Ectodermal cell (in vitro differentiated cells): ENCODE measurements around the gene CRNN.

Experiments
- H3K27ac ChIP-seq: 2 replicates; pipeline ENCODE4 v1.7.0; 2013; ENCODE audit warnings: mild to moderate bottlenecking, low read depth, low read length; ENCODE audit not compliant: insufficient read depth, poor library complexity, severe bottlenecking
- H3K27me3 ChIP-seq: 2 replicates; pipeline ENCODE4 v1.7.0; 2013; ENCODE audit warnings: mild to moderate bottlenecking, low read length; ENCODE audit not compliant: insufficient read depth, control insufficient read depth, poor library complexity, severe bottlenecking
- H3K36me3 ChIP-seq: one replicate; pipeline ENCODE4 v1.7.0; 2013; ENCODE audit warnings: low read length; ENCODE audit not compliant: control insufficient read depth, insufficient read depth
- H3K4me1 ChIP-seq: one replicate; pipeline ENCODE4 v1.7.0; 2013; ENCODE audit warnings: low read length; ENCODE audit not compliant: control insufficient read depth, insufficient read depth
- H3K4me3 ChIP-seq: 2 replicates; pipeline ENCODE4 v1.7.0; 2013; ENCODE audit warnings: low read depth, low read length, control low read depth; ENCODE audit not compliant: insufficient read depth
- H3K9me3 ChIP-seq: 2 replicates; pipeline ENCODE4 v1.7.0; 2013; ENCODE audit warnings: mild to moderate bottlenecking, low read length, moderate library complexity; ENCODE audit not compliant: control insufficient read depth
- WGBS, 2 experiments: methylation state at CpG; one replicate each; pipeline ENCODE4 v1.1.7; 2013; ENCODE audit warnings: missing lambda C conversion rate in 2 of 2; 5-methylcytosine and 5-hydroxymethylcytosine counted together

The CRNN gene

GRCh38 chr1:152448496-152448895, 34.4 kb upstream of the CRNN start:
- Histone ChIP-seq H3K27ac (no peak overlapping the region), H3K9me3 (peaks cover 11% of the 10 kb centered on the region), H3K36me3 (no peaks in the 10 kb centered on the region), H3K27me3 (no peaks in the 10 kb centered on the region), H3K4me1 (no peaks in the 10 kb centered on the region), H3K4me3 (no peak overlapping the region)
- 77 to 79% methylated on average over 5 of the region's 5 CpGs for WGBS, 2 experiments

GRCh38 chr1:152448095-152448494, 34.0 kb upstream of the CRNN start:
- 27 to 45% methylated on average over 1 to 2 of the region's 2 CpGs for WGBS, 2 experiments
- Histone ChIP-seq H3K4me1 (no peaks in the 10 kb centered on the region), H3K27me3 (no peaks in the 10 kb centered on the region), H3K27ac (no peak overlapping the region), H3K36me3 (no peaks in the 10 kb centered on the region), H3K4me3 (no peak overlapping the region), H3K9me3 (peaks cover 10% of the 10 kb centered on the region)

GRCh38 chr1:152447484-152447883, 33.4 kb upstream of the CRNN start:
- Histone ChIP-seq H3K27me3 (no peaks in the 10 kb centered on the region), H3K4me3 (no peak overlapping the region), H3K4me1 (no peaks in the 10 kb centered on the region), H3K36me3 (no peaks in the 10 kb centered on the region), H3K27ac (no peak overlapping the region), H3K9me3 (peaks cover 7% of the 10 kb centered on the region)
- 32 to 39% methylated on average over 4 of the region's 4 CpGs for whole genome bisulfite sequencing, 2 experiments

DNA sequence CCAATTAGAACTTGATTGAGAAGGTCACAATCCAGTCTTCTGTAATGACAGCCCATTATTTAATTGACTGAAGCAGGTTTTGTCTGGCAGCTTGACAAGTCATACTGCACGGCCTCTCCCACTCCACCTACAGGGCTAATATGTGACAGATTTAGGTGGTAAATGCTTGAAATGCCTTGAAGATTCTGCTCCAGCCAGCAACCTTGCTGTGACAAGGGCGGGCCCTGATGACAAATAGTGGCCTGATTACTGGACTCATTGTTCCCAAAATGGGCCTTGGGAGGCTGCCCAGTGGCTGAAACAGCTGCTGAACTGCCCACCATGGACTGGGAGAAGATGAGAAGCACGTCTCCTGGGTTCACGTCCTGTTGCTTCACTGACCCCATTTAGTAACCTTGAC, 30.0 kb upstream of the CRNN start:
- H3K27ac ChIP-seq = no peak overlapping the region
- peaks cover 12% of the 10 kb centered on the region for H3K9me3 ChIP-seq
- WGBS, 2 experiments = 49 to 56% methylated on average over 4 of the region's 4 CpGs
- H3K36me3 ChIP-seq = no peaks in the 10 kb centered on the region
- H3K4me1 ChIP-seq = no peaks in the 10 kb centered on the region
- no peaks in the 10 kb centered on the region for H3K27me3 ChIP-seq
- H3K4me3 ChIP-seq = no peak overlapping the region

GRCh38 chr1:152442765-152443164, 28.7 kb upstream of the CRNN start:
- Histone ChIP-seq H3K36me3 (no peaks in the 10 kb centered on the region), H3K4me3 (no peak overlapping the region), H3K4me1 (no peaks in the 10 kb centered on the region), H3K9me3 (peaks cover 20% of the 10 kb centered on the region), H3K27ac (no peak overlapping the region), H3K27me3 (no peaks in the 10 kb centered on the region)
- WGBS, 2 experiments = 59 to 61% methylated on average over 3 of the region's 3 CpGs

GRCh38 chr1:152442301-152442700, 28.2 kb upstream of the CRNN start:
- Histone ChIP-seq H3K27ac (no peak overlapping the region), H3K4me3 (no peak overlapping the region), H3K27me3 (no peaks in the 10 kb centered on the region), H3K4me1 (no peaks in the 10 kb centered on the region), H3K9me3 (peaks cover 20% of the 10 kb centered on the region), H3K36me3 (no peaks in the 10 kb centered on the region)
- WGBS, 2 experiments = 69 to 70% methylated on average over 8 of the region's 8 CpGs

- Histone ChIP-seq H3K4me1 (no peaks in the 10 kb centered on the region), H3K9me3 (peaks cover 22% of the 10 kb centered on the region), H3K27ac (no peak overlapping the region), H3K36me3 (no peaks in the 10 kb centered on the region), H3K4me3 (no peak overlapping the region), H3K27me3 (no peaks in the 10 kb centered on the region)
- WGBS, 2 experiments = 70 to 74% methylated on average over 2 of the region's 2 CpGs
Measured at GRCh38 chr1:152441756-152442155, 27.7 kb upstream of the CRNN start.

GRCh38 chr1:152440635-152441471, 26.8 kb upstream of the CRNN start:
- H3K36me3 ChIP-seq = no peaks in the 10 kb centered on the region
- H3K9me3 ChIP-seq = peaks cover 24% of the 10 kb centered on the region
- H3K4me3 ChIP-seq = no peak overlapping the region
- no peaks in the 10 kb centered on the region for H3K4me1 ChIP-seq
- no peak overlapping the region for H3K27ac ChIP-seq
- 54 to 55% methylated on average over 17 of the region's 17 CpGs for WGBS, 2 experiments
- H3K27me3 ChIP-seq = no peaks in the 10 kb centered on the region

DNA sequence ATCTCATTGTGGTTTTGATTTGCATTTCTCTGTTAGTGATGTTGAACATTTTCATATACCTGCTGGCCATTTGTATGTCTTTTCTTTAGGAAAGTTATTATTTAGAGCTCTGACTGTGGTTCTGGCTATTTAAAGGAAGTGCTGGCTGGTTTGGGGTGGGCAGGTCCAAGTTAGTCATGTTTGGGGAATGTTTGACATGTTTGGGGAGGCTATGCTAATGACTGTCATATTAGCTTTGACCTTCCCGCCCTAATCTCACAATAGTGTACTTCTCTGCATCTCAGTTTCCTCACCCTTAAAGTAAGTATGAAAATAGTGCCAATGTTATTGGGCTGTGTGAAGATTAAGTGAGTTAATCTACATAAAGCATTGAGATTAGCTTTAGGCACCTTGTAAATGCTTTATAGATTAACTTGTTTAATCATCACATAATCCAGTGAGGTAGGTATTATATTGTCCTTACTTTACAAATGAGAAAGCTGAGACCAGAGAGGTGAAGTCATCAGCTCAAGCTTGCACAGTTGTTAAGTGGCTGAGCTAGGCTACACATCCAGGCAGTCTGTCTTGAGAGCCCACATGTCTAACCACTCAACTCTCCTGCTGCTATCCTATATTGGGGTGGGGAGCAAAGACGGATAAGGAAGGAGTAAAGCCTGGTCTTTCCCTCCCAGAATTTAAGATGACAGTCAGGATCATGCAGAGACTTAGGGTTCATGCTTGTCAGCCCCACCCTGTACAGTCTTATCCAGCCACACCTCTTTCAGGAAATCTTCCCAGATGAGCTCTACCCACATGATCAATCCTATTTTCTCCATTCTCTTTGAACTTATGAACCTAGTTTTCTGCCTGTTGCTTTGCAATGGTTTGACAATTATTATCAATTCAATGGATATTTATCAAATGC, 22.8 kb upstream of the CRNN start:
- Histone ChIP-seq H3K4me3 (no peak overlapping the region), H3K27ac (no peak overlapping the region), H3K36me3 (no peaks in the 10 kb centered on the region), H3K9me3 (peaks cover 21% of the 10 kb centered on the region), H3K4me1 (no peaks in the 10 kb centered on the region), H3K27me3 (no peaks in the 10 kb centered on the region)
- 25 to 38% methylated on average over 1 to 2 of the region's 2 CpGs for WGBS, 2 experiments

DNA sequence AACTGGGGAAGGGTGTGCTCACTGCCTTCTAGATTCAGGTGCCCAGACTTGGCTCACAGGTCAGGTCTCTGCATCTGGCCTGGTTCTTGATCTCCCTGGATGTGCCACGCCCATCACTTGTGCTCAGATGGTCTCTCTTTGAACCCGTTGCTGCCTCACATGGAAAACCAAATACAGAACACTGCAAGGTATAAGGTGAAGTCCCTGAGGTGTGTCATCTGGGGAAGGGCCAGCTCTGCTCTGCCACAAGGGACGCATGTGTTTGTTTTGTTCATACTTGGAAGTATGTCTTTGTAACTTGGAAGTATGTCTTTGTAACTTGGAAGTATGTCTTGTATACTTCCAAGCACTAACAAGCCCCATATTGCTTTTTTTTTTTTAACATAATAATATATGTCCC, 13.4 kb upstream of the CRNN start:
- no peaks in the 10 kb centered on the region for H3K36me3 ChIP-seq
- H3K4me3 ChIP-seq = no peak overlapping the region
- H3K4me1 ChIP-seq = no peaks in the 10 kb centered on the region
- no peaks in the 10 kb centered on the region for H3K27me3 ChIP-seq
- no peak overlapping the region for H3K27ac ChIP-seq
- H3K9me3 ChIP-seq = peaks cover 15% of the 10 kb centered on the region
- WGBS, 2 experiments = 53 to 58% methylated on average over 3 of the region's 3 CpGs
